H1 (cell line): ENCODE data around the gene BPI. TPM values are rescaled to one million over a fixed set of nuclear protein-coding genes. Genes with fewer than 3 reads are reported as not detected.

Experiments
- EP300 ChIP-seq, 2 experiments: IDR thresholded peaks; 1 replicate in 1 of 2; 2 replicates in 1 of 2; pipeline ENCODE4 v1.6.1; 2011 to 2012; ENCODE audit warnings: low read depth in 2 of 2, low read length in 2 of 2, mild to moderate bottlenecking in 2 of 2, borderline replicate concordance in 1 of 2, inconsistent platforms in 1 of 2, moderate library complexity in 1 of 2
- JUN ChIP-seq: IDR thresholded peaks from 2 replicates; pipeline ENCODE4 v1.6.1; 2011; ENCODE audit warnings: low read depth, mild to moderate bottlenecking, improper control_type of control experiment, low read length
- RAD21 ChIP-seq, 2 experiments: IDR thresholded peaks in 1 of 2; conservative IDR thresholded peaks in 1 of 2; 2 replicates each; pipeline ENCODE4 v1.6.1; 2011; ENCODE audit warnings: low read depth in 2 of 2, low read length in 2 of 2, improper control_type of control experiment in 1 of 2, inconsistent platforms in 1 of 2, mild to moderate bottlenecking in 1 of 2, moderate library complexity in 1 of 2
- RFX5 ChIP-seq: IDR thresholded peaks from 2 replicates; pipeline ENCODE4 v1.6.1; 2011; ENCODE audit warnings: low read depth, low read length, improper control_type of control experiment, borderline replicate concordance
- SP2 ChIP-seq: IDR thresholded peaks from 2 replicates; pipeline ENCODE4 v1.6.1; 2012; ENCODE audit warnings: mild to moderate bottlenecking, low read length, inconsistent platforms
- SUZ12 ChIP-seq: fragments of 200-600 bp; sonication (generic); IDR thresholded peaks from 2 replicates; pipeline ENCODE4 v1.6.1; 2012; ENCODE audit warnings: mild to moderate bottlenecking, inconsistent platforms, low read length, moderate library complexity, mixed read lengths
- TAF1 ChIP-seq: IDR thresholded peaks from 2 replicates; pipeline ENCODE4 v1.6.1; 2011; ENCODE audit warnings: mild to moderate bottlenecking, low read depth, low read length
- YY1 ChIP-seq: IDR thresholded peaks from 2 replicates; pipeline ENCODE4 v1.6.1; 2011; ENCODE audit warnings: low read depth, mild to moderate bottlenecking, low read length
- polyA plus RNA-seq, 7 experiments: library from polyadenylated mRNA; depleted of rRNA in 3 of 7; stranded (reverse) in 5 of 7; unstranded in 2 of 7; fragments of >200 nt in 5 of 7; fragments of 200-250 nt in 2 of 7; gene quantifications; 1 replicate in 5 of 7; 2 replicates in 1 of 7; 4 replicates in 1 of 7; pipeline versions ENCODE4 v1.2.1 to v1.2.3, GENCODE V29; 2011 to 2013; ENCODE audit warnings: missing spikeins in 2 of 7, mixed read lengths in 2 of 7
- total RNA-seq: library from RNA; stranded (reverse); fragmentation: NEBNext Ultra II Directional; extraction: Animal tissue kit (Norgen Biotek cat#: 25700); gene quantifications from 2 replicates; pipeline ENCODE4 v1.2.1, GENCODE V29; 2021

Gene BPI
- total and polyA plus RNA-seq, 2 of the 8 experiments (the other 6 are each of a cell fraction or from before 2014, with no cell fraction given): not detected

GRCh38 chr20:38286586-38287531 lies 17.1 kb upstream of the BPI start (continued):
- TF ChIP-seq RFX5 (no peak), SUZ12 (no peak), EP300 (IDR thresholded peaks at IDR 0.05; ENCODE audit: borderline replicate concordance in 1 of 2, low read depth in 2 of 2, low read length in 2 of 2) (no peak), TAF1 (no peak), YY1 (no peak), JUN (no peak), RAD21 (IDR thresholded peaks at IDR 0.05 in 1 of 2, conservative IDR thresholded peaks at IDR 0.05 in 1 of 2; ENCODE audit: low read depth in 2 of 2, low read length in 2 of 2) (no peak), SP2 (no peak)
- TF ChIP-seq, all 59 proteins: peak for 0
